Retinal pigment epithelial cell (primary cell): ENCODE results near the gene LCMT2.

Experiments
- DNase-seq: peaks from one replicate; pipeline ENCODE4 v3.0.0-alpha.2; 2010; ENCODE audit warnings: low read depth
- H3K4me3 ChIP-seq: 2 replicates; pipeline ENCODE4 v1.5.1; 2011; ENCODE audit warnings: mild to moderate bottlenecking, low read length, control low read depth, moderate library complexity
- TF ChIP-seq, protein P1 (sequence below): conservative IDR thresholded peaks from 2 replicates; pipeline ENCODE4 v1.5.1; 2011; ENCODE audit warnings: low read depth, low read length, control low read depth, inconsistent platforms

Gene LCMT2

DNA sequence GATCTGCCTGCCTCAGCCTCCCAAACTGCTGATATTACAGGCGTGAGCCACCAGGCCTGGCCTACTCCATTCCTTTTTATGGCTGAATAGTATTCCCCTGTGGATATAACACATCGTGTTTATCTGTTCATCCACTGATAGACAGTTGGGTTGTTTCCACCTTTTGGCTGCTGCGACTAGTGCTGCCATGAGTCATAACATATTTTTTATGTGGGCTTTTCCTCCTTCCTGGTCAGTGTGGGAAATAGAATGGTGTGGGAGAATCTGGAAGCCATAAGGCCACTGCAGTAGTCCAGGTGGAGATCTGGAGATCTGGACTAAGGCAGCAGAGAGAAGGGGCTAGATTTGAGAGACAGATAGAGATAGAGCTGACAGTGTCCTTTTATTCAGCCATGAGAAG lies 16.2 kb downstream of the LCMT2 start:
- no peak overlapping the region for H3K4me3 ChIP-seq
- DNase-seq = no peak
- TF ChIP-seq, protein P1, sequence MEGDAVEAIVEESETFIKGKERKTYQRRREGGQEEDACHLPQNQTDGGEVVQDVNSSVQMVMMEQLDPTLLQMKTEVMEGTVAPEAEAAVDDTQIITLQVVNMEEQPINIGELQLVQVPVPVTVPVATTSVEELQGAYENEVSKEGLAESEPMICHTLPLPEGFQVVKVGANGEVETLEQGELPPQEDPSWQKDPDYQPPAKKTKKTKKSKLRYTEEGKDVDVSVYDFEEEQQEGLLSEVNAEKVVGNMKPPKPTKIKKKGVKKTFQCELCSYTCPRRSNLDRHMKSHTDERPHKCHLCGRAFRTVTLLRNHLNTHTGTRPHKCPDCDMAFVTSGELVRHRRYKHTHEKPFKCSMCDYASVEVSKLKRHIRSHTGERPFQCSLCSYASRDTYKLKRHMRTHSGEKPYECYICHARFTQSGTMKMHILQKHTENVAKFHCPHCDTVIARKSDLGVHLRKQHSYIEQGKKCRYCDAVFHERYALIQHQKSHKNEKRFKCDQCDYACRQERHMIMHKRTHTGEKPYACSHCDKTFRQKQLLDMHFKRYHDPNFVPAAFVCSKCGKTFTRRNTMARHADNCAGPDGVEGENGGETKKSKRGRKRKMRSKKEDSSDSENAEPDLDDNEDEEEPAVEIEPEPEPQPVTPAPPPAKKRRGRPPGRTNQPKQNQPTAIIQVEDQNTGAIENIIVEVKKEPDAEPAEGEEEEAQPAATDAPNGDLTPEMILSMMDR = no peak

DNA sequence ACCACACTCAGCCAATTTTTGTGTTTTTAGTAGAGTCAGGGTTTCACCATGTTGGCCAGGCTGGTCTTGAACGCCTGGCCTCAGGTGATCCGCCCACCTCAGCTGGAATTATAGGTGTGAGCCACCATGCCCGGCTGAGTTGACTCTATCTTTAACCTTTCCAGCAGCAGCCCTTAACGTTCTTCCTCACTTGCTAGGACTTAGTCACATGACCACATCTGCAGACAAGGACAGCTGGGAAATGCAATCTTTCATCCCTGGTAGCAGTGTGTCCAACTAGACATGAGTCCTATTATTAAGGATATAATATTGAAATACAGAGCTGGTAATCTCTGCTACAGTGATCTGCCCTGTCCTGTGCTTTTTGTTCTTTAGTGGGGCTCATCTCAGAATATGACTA lies 18.0 kb downstream of the LCMT2 start:
- TF ChIP-seq, protein P1 = no peak
- no peak overlapping the region for H3K4me3 ChIP-seq
- no peak for DNase-seq

DNA sequence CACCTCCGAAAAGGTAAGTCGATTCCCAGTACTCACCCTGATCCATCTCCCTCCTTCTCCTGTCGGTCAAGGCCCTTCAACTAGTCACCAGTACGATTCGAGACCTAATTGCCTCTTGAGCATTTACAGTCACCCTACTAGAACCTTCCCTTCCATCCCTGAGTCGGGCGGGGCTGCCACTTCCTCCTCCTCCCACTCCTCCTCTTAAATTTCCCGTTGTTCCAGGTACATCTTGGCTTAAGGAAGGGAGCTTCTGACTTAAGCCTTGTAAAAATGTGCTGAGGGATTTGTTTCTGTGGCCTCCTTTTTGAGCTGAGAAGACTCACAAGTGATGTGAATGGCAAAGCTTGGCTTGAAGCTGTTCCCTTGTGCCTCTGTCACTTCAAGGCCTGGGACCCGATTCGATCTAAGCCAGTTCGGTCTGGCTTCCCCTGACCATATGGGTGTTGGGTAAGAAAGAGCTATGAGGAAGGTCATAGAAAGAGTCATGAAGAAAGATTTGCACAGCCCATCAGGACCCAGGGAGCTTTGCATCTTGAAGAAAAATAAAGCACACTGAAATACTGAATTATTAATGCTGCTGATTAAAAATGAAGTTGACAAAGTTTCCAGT lies 28.1 kb downstream of the LCMT2 start, which contains the start of gene TGM7:
TSS of gene TGM7 (minus strand) at position 51 of the 613 bp plus-strand sequence.
- H3K4me3 ChIP-seq = no peak within 1 kb of the TSS
- no peak for DNase-seq
- TF ChIP-seq, protein P1 = no peak

DNA sequence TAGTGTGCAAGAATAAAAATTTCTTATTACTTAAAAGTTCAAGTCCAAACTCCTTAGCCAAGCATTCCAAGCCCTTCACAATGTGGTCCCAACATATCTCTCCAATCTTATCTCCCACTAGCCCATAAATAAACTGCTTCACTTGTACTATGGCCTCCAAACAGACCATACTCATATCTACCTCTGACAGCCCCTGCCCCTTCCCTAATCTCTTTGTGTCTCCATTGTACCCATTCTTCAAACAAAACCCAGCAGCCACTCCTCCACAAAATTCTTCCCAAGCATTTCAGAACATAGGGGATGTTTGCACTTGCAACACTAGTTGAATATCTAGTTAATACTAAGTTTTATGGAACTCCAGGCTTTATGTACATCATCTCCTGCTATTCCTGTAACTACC lies 30.5 kb downstream of the LCMT2 start:
- no peak overlapping the region for H3K4me3 ChIP-seq
- no peak for DNase-seq
- TF ChIP-seq, protein P1 = no peak

DNA sequence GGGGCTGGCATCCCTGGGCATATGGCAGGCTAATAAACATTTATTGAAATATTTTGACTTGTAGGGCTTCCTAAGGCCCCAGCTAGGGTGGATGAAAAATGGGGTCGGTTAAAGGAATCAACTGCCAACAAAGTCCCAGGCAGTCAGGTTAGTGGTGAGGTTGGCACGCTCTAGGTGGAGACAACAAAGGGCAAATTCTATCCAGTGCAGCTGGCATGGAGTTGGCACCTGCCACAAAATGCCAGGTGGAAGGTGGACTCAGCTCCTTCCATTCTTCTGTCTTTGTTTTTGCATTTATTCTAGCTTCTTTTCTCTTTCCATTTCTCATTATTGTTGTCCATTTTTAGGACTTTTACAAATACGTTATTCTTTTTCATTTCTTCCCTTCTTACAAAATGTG lies 31.0 kb downstream of the LCMT2 start:
- no peak for DNase-seq
- TF ChIP-seq, protein P1 = no peak
- H3K4me3 ChIP-seq = no peak overlapping the region

DNA sequence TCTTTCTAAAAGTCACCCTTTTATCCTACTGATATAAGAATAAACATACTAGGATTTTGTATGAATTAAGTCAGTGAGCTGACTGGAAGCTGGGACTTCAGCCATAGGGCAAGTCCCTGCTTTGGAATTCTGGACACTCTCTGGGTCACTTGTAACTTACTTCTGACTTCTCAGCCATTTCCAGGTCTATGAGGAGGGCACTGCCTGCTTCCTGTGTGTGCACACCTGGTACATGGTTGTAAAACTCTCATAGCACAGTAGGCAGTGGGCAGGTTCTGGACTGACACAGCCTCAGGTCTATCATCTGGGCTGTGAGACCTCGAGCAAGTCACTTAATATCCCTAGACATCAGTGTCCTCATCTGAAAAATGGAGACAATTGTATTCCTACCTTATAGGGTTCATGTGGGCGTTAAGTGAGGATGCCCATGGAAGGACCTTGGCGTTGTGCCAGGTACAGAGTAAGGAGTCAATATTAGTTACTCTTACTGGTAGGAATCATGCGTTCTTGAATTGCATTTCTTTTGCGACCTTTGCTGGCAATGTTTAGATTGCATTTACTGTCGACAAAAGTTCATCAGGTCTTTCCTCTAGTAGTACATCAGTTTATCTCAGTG lies 36.2 kb downstream of the LCMT2 start:
- TF ChIP-seq, protein P1 = no peak
- no peak overlapping the region for H3K4me3 ChIP-seq
- DNase-seq = no peak

DNA sequence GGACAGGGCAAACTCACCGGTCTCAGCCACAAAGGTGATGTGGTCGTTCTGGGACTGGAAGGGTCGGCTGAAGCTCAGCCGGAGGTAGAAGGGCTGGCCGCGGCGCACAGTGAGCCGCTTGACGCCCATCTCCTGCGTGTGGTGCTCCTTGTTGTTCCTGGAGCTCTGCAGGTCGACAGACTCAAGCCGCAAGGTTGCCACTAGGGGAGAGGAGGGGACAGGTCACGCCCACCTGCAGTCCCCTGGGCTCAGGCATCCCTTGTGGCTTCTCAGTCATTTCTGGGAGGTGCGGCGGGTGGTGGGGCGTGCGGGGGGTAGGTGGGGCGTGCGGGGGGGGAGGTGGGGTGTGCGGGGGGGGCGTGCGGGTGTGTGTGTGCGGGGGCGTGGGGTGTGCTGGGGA lies 36.9 kb downstream of the LCMT2 start:
- TF ChIP-seq, protein P1 = no peak
- no peak for DNase-seq
- no peak overlapping the region for H3K4me3 ChIP-seq
